ENCODE data around the gene MCUR1. TPM values are rescaled to one million over a fixed set of nuclear protein-coding genes. Genes with fewer than 3 reads are reported as not detected.
A peak's percentile ranks its signal among the peaks of the same experiment; 100 is the strongest.

MCUR1 gene
- total and polyA plus RNA-seq, 2 of the 13 experiments (the other 11 are each of a cell fraction or from before 2014, with no cell fraction given), result 8.0 to 29.6 TPM

DNA sequence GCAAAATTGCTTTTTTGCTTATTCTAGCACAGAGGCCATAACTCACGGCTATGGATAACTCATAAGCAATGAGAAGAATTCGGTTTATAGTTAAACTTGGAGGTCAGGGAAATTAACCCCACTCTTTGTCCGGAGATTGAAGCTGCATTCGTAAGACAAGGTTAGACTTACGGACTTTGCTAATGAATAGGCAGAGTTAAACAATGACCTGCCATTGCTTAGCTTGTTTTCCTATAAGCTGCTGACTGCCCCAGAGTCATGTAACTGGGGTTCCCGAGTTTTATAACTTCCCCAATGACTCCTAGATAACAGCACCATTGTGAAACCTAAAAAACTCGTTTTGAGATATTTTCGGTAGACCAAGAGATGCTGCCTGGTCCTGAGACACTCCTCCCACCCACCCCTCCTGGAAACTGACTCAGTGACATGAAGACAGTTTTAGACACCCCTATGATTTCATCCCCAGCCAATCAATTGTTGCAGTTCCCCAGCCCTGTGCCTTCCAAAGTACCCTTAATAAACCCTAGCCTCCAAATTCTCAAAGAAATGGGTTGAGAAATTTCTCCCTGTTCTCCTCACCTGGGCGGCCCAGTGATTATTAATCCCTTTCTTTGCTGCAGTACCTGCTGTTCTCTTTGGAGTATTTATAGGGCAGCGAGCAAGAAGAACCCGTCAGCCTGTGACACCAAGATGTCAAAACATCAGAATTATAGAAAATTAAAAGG lies 33.1 kb upstream of the MCUR1 start (continued):
- TF ChIP-seq, protein P1, sequence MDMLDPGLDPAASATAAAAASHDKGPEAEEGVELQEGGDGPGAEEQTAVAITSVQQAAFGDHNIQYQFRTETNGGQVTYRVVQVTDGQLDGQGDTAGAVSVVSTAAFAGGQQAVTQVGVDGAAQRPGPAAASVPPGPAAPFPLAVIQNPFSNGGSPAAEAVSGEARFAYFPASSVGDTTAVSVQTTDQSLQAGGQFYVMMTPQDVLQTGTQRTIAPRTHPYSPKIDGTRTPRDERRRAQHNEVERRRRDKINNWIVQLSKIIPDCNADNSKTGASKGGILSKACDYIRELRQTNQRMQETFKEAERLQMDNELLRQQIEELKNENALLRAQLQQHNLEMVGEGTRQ (IDR thresholded peaks at IDR 0.05; ENCODE audit: low read depth, low read length), result no peak
- TF ChIP-seq, protein P1 (CRISPR knock-in tag; IDR thresholded peaks at IDR 0.05; ENCODE audit: borderline replicate concordance), result 0 out of 2 replicates have a peak, but pooled peaks have one; percentile 23
- TF ChIP-seq, protein P2, sequence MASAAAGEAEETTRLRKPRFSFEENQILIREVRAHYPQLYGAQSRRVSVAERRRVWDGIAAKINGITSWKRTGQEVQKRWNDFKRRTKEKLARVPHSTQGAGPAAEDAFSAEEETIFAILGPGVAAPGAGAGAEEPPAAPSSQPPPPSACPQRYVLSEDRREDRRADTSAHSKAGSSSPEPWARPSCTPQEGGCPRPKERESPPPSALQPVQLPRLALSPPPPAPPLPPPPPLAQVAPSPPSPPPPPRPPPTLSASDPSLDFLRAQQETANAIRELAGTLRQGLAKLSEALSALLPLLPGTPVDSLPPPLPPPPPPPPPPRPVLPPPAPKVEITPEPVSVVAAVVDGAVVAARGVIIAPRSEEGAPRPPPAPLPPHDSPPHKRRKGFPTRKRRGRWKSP (CRISPR knock-in tag; IDR thresholded peaks at IDR 0.05), result no peak
- TF ChIP-seq, protein P3, sequence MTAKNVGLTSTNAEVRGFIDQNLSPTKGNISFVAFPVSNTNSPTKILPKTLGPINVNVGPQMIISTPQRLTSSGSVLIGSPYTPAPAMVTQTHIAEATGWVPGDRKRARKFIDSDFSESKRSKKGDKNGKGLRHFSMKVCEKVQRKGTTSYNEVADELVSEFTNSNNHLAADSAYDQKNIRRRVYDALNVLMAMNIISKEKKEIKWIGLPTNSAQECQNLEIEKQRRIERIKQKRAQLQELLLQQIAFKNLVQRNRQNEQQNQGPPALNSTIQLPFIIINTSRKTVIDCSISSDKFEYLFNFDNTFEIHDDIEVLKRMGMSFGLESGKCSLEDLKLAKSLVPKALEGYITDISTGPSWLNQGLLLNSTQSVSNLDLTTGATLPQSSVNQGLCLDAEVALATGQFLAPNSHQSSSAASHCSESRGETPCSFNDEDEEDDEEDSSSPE (CRISPR knock-in tag; IDR thresholded peaks at IDR 0.05), result 0 out of 2 replicates have a peak, but pooled peaks have one; percentile 8
- no peak for TF ChIP-seq SSRP1 (CRISPR knock-in tag; IDR thresholded peaks at IDR 0.05)
- TF ChIP-seq, protein P4, sequence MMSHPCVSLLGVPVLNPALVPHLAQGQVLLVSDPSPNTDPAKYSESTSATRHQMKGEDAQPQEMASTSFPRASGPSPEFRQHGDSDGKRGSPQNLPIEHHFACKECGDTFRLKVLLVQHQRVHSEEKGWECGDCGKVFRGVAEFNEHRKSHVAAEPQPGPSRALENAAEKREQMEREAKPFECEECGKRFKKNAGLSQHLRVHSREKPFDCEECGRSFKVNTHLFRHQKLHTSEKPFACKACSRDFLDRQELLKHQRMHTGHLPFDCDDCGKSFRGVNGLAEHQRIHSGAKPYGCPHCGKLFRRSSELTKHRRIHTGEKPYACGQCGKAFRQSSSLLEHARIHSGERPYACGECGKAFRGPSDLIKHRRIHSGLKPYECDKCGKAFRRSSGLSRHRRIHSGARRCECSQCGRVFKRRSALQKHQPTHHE (CRISPR knock-in tag; IDR thresholded peaks at IDR 0.05; ENCODE audit: borderline replicate concordance), result 0 out of 2 replicates have a peak, but pooled peaks have one; percentile 7
- TF ChIP-seq FOXK1 (CRISPR knock-in tag; IDR thresholded peaks at IDR 0.05; ENCODE audit: borderline replicate concordance, low read depth), result no peak

All from HepG2 (cell line).